ENCODE measurements around the gene AMDHD1. TPM values are rescaled to one million over a fixed set of nuclear protein-coding genes. Genes with fewer than 3 reads are reported as not detected.
"Not testable (repeated sequence)": the region's sequence is repeated elsewhere in the genome, so short reads cannot be mapped to it uniquely, and the experiment has no call there.

AMDHD1 gene
- polyA plus RNA-seq, 3 donors, result 0.67 to 1.2 (median 1.2) TPM

GRCh38 chr12:95959107-95959506, 16.0 kb downstream of the AMDHD1 start:
- 53 to 65% (median 59%) methylated on average over 1 of the region's 1 CpG for WGBS, 3 donors
- H3K27ac ChIP-seq (ENCODE audit: low read depth, low read length), result no peak overlapping the region

DNA sequence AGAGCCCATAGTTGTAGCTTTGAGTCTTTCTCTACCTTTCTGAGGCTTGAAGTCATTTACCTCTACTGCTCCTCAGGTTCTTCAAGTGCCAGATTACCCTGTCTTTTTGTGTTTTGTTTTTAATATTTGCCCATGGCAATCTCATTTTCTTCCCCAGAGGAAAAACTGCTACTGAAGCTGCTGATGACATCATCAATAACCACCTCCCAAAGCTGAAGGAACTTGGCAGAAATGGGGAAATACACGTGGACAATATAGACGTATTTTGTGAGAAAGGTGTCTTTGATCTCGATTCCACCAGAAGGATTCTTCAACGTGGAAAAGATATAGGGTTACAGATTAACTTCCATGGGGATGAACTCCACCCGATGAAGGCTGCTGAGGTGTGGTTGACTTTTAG, 17.1 kb downstream of the AMDHD1 start:
- 58% methylated on average over 5 of the region's 5 CpGs for WGBS, 3 donors
- H3K27ac ChIP-seq (ENCODE audit: low read depth, low read length), result no peak overlapping the region

- H3K27ac ChIP-seq (ENCODE audit: low read depth, low read length), result no peak overlapping the region
- 67 to 79% (median 74%) methylated on average over 7 of the region's 7 CpGs for WGBS, 3 donors
These were observed 19.1 kb downstream of the AMDHD1 start for GRCh38 chr12:95962222-95962621.

- 60 to 93% (median 71%) methylated on average over 2 of the region's 2 CpGs for WGBS, 3 donors
- H3K27ac ChIP-seq (ENCODE audit: low read depth, low read length), result no peak overlapping the region
These were observed 20.0 kb downstream of the AMDHD1 start for GRCh38 chr12:95963096-95963495.

DNA sequence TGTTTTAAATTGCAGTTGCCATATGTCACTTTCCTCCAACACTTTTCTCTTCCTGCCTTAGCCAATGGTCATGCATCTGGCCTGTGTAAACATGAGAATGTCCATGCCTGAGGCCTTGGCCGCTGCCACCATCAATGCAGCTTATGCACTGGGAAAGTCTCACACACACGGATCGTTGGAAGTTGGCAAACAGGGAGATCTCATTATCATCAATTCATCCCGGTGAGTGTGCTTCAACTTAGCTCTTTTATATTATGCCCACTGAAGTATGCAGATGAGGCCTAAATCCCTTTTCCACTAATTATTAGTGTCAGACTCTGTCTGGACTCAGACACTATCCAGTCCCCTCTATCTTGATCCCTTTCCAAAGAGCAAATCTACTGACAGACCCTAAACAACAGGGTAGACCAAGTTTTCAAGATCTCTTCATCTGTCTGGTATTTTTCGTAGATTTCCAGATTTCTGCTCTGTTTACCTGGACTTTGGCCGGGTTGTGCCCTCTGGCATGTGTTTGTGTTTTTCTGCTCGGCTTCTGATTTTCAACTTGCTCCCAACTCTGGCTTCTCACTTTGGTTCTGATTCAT, 23.2 kb downstream of the AMDHD1 start:
- 39 to 88% (median 69%) methylated on average over 7 of the region's 7 CpGs for WGBS, 3 donors

GRCh38 chr12:95967301-95967700, 24.2 kb downstream of the AMDHD1 start:
- 98 to 99% (median 99%) methylated on average over 2 of the region's 2 CpGs for WGBS, 3 donors

More for the DNA sequence above, 23.2 kb downstream of the AMDHD1 start:
- no peak overlapping the region for H3K27ac ChIP-seq (ENCODE audit: low read depth, low read length)

DNA sequence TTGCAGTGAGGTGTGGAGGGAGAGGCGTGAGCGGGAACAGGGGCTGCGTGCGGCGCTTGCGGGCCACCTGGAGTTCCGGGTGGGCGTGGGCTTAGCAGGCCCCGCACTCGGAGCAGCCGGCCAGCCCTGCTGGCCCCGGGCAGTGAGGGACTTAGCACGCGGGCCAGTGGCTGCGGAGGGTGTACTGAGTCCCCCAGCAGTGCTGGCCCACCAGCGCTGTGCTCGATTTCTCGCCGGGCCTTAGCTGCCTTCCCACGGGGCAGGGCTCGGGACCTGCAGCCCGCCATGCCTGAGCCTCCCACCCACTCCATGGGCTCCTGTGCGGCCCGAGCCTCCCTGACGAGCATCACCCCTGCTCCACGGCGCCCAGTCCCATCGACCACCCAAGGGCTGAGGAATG, 26.0 kb downstream of the AMDHD1 start:
- not testable (repeated sequence) for H3K27ac ChIP-seq (ENCODE audit: low read depth, low read length)
- 95 to 97% (median 96%) methylated on average over 22 to 27 of the region's 28 CpGs for WGBS, 3 donors

More at GRCh38 chr12:95967301-95967700, 24.2 kb downstream of the AMDHD1 start:
- H3K27ac ChIP-seq (ENCODE audit: low read depth, low read length), result no peak overlapping the region

DNA sequence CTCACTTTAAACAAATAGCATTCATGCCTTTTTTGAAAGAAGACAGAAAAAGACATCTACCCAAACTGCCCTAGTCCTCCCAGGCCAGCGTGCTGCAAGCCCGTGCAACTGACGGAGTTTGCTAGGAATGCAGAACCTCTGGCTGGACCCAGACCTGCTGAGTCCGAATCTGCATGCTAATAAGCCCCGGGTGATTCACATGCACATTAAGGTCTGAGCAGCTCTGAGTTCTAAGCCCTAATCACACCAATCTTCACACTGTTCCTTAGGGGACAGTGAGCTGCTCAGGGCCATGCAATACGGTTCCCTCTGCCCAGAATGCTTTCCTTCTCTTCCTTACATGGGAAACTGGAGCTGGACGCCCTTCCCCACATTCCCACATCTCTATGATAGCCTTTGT, 27.8 kb downstream of the AMDHD1 start:
- 64 to 76% (median 70%) methylated on average over 7 of the region's 7 CpGs for WGBS, 3 donors

GRCh38 chr12:95972832-95973456, 29.8 kb downstream of the AMDHD1 start:
- no peak overlapping the region for H3K27ac ChIP-seq (ENCODE audit: low read depth, low read length)
- WGBS, 3 donors, result 53 to 71% (median 63%) methylated on average over 4 of the region's 4 CpGs

More for the DNA sequence above, 27.8 kb downstream of the AMDHD1 start:
- H3K27ac ChIP-seq (ENCODE audit: low read depth, low read length), result no peak overlapping the region

DNA sequence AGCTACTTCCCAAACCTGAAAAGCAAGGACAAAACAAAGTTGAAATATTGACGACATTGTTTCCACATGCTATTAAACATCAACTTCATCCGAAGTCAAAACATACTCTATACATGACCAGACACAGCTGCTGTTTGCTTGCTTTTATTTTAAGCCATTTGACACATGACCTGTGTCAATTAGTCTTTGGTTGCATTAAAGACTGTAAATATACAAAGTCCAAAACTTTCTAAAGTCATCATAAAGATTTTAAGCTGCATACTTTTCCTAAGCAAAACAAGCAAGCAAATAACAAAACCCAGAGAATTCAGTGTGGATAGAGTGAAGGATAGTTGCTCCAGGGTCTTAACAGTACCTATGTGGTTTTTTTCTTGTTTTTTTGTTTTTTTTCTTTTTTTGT, 31.2 kb downstream of the AMDHD1 start:
- 41 to 60% (median 54%) methylated on average over 2 of the region's 2 CpGs for WGBS, 3 donors
- H3K27ac ChIP-seq (ENCODE audit: low read depth, low read length), result no peak overlapping the region

DNA sequence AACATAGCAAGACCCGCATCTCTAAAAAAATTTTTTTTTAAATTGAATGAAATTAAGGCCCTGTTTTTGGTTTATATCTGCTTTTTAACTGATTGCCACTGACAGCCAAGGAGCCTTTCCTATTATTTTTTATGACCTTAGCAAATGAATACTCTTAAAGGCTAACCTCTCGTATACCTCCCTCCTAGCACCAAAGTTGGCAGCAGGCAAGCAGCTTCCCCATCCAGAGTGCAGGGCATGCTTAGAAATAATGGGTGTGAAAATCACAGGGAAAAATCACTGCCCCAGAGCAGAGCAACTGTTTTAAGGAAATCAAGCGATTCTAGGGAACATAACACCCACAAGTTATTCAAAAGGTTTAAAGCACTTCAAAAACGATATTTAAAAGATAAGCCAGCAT, 32.4 kb downstream of the AMDHD1 start:
- 86 to 90% (median 87%) methylated on average over 4 of the region's 4 CpGs for WGBS, 3 donors
- no peak overlapping the region for H3K27ac ChIP-seq (ENCODE audit: low read depth, low read length)

DNA sequence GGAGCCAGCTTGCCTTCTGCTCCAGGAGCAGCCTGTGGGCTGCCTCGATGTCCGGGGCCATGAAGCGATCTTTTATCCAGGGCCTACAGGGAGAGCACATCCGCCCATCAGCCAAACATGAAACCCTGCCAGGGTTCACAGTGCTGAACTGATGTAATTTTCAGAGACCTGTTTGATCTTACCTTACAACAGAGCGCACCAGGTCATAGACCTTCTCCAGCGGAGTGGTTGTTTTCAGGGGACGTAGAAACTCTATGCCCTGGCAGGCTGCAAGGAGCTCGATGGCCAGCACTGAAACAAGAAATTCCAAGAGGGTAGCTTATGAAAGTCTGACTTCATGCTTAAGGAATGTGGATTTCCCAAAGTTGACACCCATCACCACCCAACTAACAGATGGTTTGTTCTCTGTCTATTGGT, 33.3 kb downstream of the AMDHD1 start:
- H3K27ac ChIP-seq (ENCODE audit: low read depth, low read length), result no peak overlapping the region
- WGBS, 3 donors, result 94 to 95% (median 94%) methylated on average over 8 of the region's 8 CpGs

- no peak overlapping the region for H3K27ac ChIP-seq (ENCODE audit: low read depth, low read length)
These were observed 34.7 kb downstream of the AMDHD1 start for GRCh38 chr12:95977764-95978305.

GRCh38 chr12:95978351-95978750, 35.2 kb downstream of the AMDHD1 start:
- H3K27ac ChIP-seq (ENCODE audit: low read depth, low read length), result no peak overlapping the region
- 86 to 94% (median 91%) methylated on average over 5 of the region's 5 CpGs for WGBS, 3 donors

More at GRCh38 chr12:95977764-95978305, 34.7 kb downstream of the AMDHD1 start:
- WGBS, 3 donors, result 86 to 89% (median 87%) methylated on average over 11 of the region's 11 CpGs

DNA sequence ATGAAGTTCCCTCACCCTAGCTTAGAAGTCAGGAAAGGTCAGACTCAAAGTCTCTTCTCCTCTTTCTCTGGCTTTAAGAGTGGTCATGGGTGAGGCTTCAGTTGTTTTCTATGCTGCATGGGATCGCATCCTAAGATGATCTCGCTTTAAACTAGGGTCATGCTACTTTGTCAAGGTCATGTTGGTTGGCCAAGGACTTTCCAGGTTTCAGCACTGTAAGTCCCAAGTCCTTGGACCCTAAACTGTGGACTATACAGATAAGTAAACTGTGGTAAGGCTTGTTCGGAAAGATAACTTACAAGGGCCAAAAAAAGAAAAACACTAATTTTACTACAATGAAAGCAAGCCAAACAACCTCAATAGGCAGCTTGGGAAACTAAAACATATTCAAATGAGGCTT, 35.6 kb downstream of the AMDHD1 start:
- H3K27ac ChIP-seq (ENCODE audit: low read depth, low read length), result no peak overlapping the region
- WGBS, 3 donors, result 75 to 95% (median 94%) methylated on average over 3 of the region's 3 CpGs

DNA sequence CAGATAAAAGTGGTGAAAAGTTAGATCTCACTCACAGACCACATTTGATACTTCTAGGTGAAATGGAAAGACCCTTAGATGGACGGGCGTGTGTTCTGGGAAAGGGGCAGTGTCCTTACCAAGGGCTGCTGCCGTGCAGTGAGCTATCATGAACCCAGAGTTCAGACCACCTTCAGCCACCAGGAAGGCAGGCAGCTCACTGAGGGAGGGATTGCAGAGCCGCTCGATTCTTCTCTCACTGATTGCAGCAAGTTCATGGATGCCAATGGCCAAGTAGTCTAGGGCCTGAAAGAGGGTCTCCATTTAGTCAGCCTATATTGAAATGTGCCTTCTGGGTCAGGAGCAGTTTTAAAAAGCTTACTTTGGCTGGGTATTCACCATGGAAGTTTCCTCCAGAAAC, 37.3 kb downstream of the AMDHD1 start:
- H3K27ac ChIP-seq (ENCODE audit: low read depth, low read length), result no peak overlapping the region
- WGBS, 3 donors, result 88 to 96% (median 94%) methylated on average over 5 of the region's 5 CpGs

GRCh38 chr12:95982602-95983001, 39.5 kb downstream of the AMDHD1 start:
- WGBS, 3 donors, result 71 to 84% (median 75%) methylated on average over 1 of the region's 1 CpG
- no peak overlapping the region for H3K27ac ChIP-seq (ENCODE audit: low read depth, low read length)

- 60 to 93% (median 76%) methylated on average over 1 of the region's 1 CpG for WGBS, 3 donors
- no peak overlapping the region for H3K27ac ChIP-seq (ENCODE audit: low read depth, low read length)
These were observed 41.6 kb downstream of the AMDHD1 start for GRCh38 chr12:95984682-95985081.

DNA sequence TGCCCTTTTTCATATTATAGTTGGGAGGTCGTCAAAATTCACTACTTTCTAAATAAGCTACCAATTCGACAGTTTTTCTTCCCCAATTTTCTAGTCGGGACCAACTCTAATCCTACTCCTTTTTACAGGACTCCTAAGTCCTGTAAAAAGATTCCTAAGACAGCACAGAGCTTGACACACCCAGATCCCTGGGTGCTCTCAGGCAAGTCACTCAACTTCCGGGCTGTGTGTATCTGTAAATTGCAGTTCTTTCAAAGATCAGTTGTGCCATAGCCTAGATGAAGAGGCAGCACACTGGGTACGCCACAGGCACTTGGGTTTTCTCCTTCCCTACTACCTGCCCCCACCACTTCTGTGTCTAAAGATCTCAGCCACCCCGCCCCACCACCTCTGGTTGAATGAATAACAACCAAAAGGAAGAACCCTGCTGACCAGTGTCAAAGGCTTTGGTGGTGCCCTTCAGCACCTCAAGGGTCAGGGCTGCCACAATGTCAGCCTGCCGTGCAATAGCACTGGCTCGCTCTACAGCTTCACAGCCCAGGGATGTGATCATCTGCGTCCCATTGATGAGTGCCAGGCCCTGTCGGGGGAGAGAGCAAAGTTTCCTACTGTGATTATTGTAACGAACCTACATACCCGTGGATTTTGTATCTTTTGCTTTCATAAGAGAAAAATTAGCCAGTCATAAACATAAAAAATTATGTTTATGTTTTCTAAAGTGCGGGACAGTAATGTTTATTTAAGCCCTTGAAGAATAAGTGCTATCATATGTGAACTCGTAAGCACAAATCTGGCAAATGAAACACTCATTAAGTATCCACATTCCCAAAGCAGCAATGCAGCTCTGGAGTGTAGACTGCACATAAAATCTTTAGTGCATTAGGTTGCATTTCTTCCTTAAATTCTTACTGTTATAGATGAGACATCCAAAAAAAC, 43.8 kb downstream of the AMDHD1 start:
- H3K27ac ChIP-seq (ENCODE audit: low read depth, low read length), result no peak overlapping the region
- WGBS, 3 donors, result 80 to 85% (median 81%) methylated on average over 14 of the region's 14 CpGs

Measured in adipose tissue (tissue), 3 donors.